NCI-H187 treated with DMSO at 0.1 percent for 48 hours (cell line): ENCODE data around the gene PACRGL.
A peak's percentile ranks its signal among the peaks of the same experiment; 100 is the strongest.
"Not testable (repeated sequence)": the region's sequence is repeated elsewhere in the genome, so short reads cannot be mapped to it uniquely, and the experiment has no call there.

Experiments used
- DNase-seq: peaks from one replicate; lab custom pipeline; 2025; lab: John Stamatoyannopoulos, UW

The PACRGL gene

GRCh38 chr4:20723463-20723862, 23.2 kb downstream of the PACRGL start:
- no peak for DNase-seq

DNA sequence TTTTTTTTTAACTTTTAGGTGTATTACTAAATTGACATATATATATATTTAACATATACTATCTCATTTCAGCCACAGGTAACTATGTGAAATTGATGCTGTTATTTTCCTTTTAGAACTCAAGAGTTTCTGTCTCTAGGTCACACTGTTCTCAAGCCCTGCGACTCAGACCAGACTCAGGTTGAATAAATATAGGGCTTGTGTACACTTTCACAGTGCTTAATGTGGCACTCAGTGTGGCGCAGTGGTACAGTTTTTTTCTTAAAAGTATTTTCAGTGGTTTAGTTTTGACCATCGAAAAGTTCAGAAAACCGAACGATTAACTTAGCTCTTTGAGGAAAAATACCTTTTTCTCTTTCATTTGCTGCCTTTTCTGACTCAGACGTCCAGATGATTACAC, 24.7 kb downstream of the PACRGL start:
- no peak for DNase-seq

DNA sequence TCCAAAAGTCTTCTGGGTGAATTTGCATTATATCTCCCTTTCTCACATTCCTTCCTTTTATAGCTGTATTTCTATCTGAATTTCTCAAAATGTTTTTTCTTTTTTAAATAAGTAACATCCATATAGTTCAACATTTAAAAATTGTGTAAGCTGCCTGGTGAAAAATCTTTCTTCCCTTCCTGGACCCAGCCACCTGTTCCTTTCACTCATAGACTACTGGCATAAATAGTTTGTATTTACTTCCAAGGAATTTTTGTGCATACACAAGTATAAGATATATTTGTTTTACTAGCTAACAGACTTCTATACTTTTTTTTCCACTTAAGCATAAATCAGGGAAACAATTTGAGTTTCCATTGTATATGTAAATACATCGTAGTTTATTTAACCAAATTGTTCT, 35.7 kb downstream of the PACRGL start:
- DNase-seq: no peak

DNA sequence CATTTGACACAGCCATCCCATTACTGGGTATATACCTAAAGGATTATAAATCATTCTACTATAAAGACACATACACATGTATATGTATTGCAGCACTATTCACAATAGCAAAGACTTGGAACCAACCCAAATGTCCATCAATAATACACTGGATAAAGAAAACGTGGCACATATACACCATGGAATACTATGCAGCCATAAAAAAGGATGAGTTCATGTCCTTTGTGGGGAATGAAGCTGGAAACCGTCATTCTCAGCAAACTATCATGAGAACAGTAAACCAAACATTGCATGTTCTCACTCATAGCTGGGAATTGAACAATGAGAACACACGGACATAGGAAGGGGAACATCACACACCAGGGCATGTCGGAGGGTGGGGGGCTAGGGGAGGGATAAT, 45.7 kb downstream of the PACRGL start:
- DNase-seq: not testable (repeated sequence)

GRCh38 chr4:20752641-20753040, 52.4 kb downstream of the PACRGL start:
- no peak for DNase-seq

- no peak for DNase-seq
Observed at GRCh38 chr4:20754036-20754435, 53.8 kb downstream of the PACRGL start.

DNA sequence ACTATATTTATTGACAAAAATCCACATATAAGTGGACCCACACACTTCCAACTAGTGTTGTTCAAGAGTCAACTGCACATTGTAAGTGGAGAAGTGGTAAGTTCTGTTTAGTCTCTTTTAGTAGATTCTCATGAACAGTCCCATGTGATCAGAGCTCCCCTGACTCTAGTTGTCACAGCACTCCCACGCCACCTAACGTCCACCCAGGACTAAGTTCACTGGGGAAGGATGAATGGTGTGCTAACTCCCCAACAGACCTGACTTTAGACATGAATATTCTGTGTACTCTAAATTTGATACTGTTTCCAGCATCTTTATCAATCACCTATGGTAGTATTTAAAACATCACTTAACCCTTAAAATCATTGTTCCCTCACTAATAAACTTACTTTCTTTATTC, 59.8 kb downstream of the PACRGL start:
- DNase-seq: no peak

DNA sequence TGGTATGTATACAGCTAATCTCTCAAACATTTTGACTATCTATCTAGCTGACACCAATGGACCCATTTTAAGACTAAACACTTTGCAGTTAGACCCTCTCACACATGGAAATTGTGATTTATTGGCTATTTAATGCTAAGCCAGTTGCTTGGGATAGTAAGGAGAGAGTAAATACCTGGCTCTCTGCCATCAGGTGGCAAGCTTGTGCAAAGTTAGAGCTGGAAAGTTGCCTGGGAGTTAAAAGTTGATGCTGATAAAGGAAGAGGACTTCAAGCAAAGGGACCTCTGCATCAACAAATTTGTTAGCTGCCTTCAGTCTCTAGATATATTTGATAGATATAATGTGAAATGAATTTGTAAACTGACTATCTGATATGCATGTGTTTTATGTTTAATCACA, 61.1 kb downstream of the PACRGL start:
- DNase-seq: no peak

GRCh38 chr4:20761826-20762225, 61.6 kb downstream of the PACRGL start:
- DNase-seq: no peak

GRCh38 chr4:20764366-20764992, 64.2 kb downstream of the PACRGL start:
- no peak for DNase-seq

- DNase-seq: peak; percentile 63
Observed at GRCh38 chr4:20773144-20773997, 73.1 kb downstream of the PACRGL start.

DNA sequence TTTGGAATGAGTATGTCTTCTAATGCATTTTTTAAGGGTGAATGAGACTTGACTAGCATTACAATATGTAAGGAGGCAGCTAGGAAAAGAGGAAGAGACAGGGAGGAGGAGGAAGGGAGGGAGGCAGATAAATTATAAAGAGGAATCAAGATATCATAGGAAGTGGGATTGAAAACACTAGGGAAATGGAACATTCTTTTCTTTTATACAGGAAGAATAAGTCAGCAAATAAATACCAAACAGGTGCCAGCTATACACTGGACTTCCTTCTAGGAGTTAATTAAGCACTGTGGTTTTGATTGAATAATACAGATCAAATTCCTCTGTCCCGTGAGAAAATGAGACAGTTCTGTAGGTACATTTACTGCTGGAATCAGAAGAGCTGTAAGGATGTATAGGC, 78.6 kb downstream of the PACRGL start:
- DNase-seq: no peak

DNA sequence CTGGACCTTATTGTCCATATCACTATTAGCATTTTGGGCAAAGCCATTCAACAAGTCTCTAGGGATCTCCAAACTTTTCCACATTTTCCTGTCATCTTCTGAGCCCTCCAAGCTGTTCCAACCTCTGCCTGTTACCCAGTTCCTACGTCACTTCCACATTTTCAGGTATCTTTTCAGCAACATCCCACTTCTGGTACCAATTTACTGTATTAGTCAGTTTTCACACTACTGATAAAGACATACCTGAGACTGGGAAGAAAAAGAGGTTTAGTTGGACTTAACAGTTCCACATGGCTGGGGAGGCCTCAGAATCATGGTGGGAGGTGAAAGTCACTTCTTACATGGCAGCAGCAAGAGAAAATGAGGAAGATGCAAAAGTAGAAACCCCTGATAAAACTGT, 82.9 kb downstream of the PACRGL start:
- not testable (repeated sequence) for DNase-seq

DNA sequence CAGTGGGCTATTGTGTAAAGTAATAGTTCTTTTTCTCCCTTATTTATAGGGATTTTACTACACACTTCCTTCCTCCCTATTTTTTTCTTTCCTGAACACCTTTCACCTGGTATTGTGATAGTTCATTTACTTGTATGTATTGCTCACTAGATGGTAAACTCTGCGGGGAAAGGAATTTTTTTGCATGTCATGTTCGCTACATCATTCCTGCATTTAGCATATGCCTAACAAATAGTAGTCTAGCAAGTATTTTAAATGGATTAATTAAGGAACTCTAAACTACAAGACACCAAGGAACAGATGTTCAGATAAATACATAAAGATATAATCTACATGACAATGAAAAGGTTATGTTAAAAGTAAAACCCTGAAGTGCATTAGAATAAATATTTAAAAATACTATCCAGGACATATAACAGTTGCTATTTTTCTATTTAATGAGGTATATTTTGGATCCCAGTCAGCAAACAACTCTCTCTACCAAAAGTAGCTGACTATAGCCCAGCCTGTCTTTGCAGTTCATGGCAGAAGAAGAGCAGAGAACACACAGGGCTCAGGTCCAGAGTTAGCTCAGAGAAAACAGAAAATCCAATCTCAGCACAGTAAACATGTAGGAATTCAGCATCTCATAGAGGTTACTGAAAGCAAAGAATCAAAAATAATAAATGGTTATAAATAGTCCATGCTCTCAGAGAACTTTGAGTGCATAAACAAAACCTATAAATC, 87.8 kb downstream of the PACRGL start:
- no peak for DNase-seq
